CD14-positive monocyte (primary cell): ENCODE results near the gene MGAT4A. TPM values are rescaled to one million over a fixed set of nuclear protein-coding genes. Genes with fewer than 3 reads are reported as not detected.

ENCODE experiments used
- DNase-seq, 3 donors: peaks; one replicate each; pipeline ENCODE4 v3.0.0-alpha.2; 2011 to 2022
- H2AFZ ChIP-seq: 2 replicates; pipeline ENCODE4 v1.6.0; 2012; ENCODE audit warnings: mild to moderate bottlenecking, low read depth, low read length, inconsistent platforms; ENCODE audit not compliant: insufficient read depth, poor library complexity, severe bottlenecking
- H3K27ac ChIP-seq, 2 donors: 1 replicate in 1 of 2; 2 replicates in 1 of 2; pipeline ENCODE4 v1.5.1; 2012 to 2013; ENCODE audit warnings: low read length in 2 of 2, control low read depth in 1 of 2, inconsistent platforms in 1 of 2, low read depth in 1 of 2, mild to moderate bottlenecking in 1 of 2
- H3K27me3 ChIP-seq, 2 donors: one replicate each; pipeline versions ENCODE4 v1.6.0 to v1.6.1; 2011 to 2013; ENCODE audit warnings: low read length in 2 of 2; ENCODE audit not compliant: control insufficient read depth in 2 of 2, insufficient read depth in 2 of 2
- H3K36me3 ChIP-seq, 2 donors: replicated peaks in 1 of 2; 1 replicate in 1 of 2; 2 replicates in 1 of 2; pipeline versions ENCODE4 v1.5.1 to v1.6.1; 2012 to 2013; ENCODE audit warnings: low read length in 2 of 2, control low read depth in 1 of 2, inconsistent platforms in 1 of 2, mild to moderate bottlenecking in 1 of 2; ENCODE audit not compliant: insufficient read depth in 2 of 2, control insufficient read depth in 1 of 2
- H3K4me1 ChIP-seq, 2 donors: 1 replicate in 1 of 2; 2 replicates in 1 of 2; pipeline versions ENCODE4 v1.5.1 to v1.6.1; 2012 to 2013; ENCODE audit warnings: low read length in 2 of 2, control low read depth in 1 of 2, inconsistent platforms in 1 of 2, mild to moderate bottlenecking in 1 of 2, moderate library complexity in 1 of 2; ENCODE audit not compliant: insufficient read depth in 2 of 2, control insufficient read depth in 1 of 2
- H3K4me2 ChIP-seq: replicated peaks from 2 replicates; pipeline ENCODE3; 2012; ENCODE audit warnings: low read length, moderate library complexity, mild to moderate bottlenecking; ENCODE audit not compliant: poor library complexity, severe bottlenecking; ENCODE audit errors: extremely low read depth
- H3K4me3 ChIP-seq, 3 experiments: fragments of 200-600 bp in 1 of 3; sonication (generic) in 1 of 3; replicated peaks in 1 of 3; 1 replicate in 2 of 3; 2 replicates in 1 of 3; pipeline ENCODE4 v1.5.1; 2011 to 2013; ENCODE audit warnings: low read length in 3 of 3, mild to moderate bottlenecking in 3 of 3, control low read depth in 2 of 3, low read depth in 2 of 3, inconsistent platforms in 1 of 3, moderate library complexity in 1 of 3
- H3K79me2 ChIP-seq: 2 replicates; pipeline ENCODE4 v1.6.0; 2012; ENCODE audit warnings: mild to moderate bottlenecking, control low read depth, inconsistent platforms, low read length, moderate library complexity; ENCODE audit not compliant: insufficient read depth
- H3K9ac ChIP-seq: 2 replicates; pipeline ENCODE4 v1.6.0; 2017; ENCODE audit warnings: low read length, mild to moderate bottlenecking; ENCODE audit not compliant: insufficient read depth, poor library complexity, severe bottlenecking
- H3K9me3 ChIP-seq, 2 donors: replicated peaks in 1 of 2; 1 replicate in 1 of 2; 2 replicates in 1 of 2; pipeline versions ENCODE4 v1.5.1 to v1.6.1; 2012 to 2013; ENCODE audit warnings: low read length in 2 of 2, control low read depth in 1 of 2; ENCODE audit not compliant: control insufficient read depth in 1 of 2, insufficient read depth in 1 of 2
- H4K20me1 ChIP-seq: 2 replicates; pipeline ENCODE4 v1.6.0; 2012; ENCODE audit warnings: mild to moderate bottlenecking, low read length, control low read depth, moderate library complexity; ENCODE audit not compliant: insufficient read depth
- H3K27ac Mint-ChIP-seq, 7 donors: one replicate each; pipeline ENCODE4 v1.8.0; 2020; ENCODE audit warnings: mild to moderate bottlenecking in 7 of 7, mixed read lengths in 7 of 7, moderate library complexity in 6 of 7, inconsistent platforms in 2 of 7
- H3K27me3 Mint-ChIP-seq, 3 donors: one replicate each; pipeline ENCODE4 v1.8.0; 2021 to 2022; ENCODE audit warnings: low read depth in 3 of 3, mild to moderate bottlenecking in 3 of 3, mixed read lengths in 3 of 3, moderate library complexity in 3 of 3, inconsistent platforms in 1 of 3
- H3K36me3 Mint-ChIP-seq, 2 donors: one replicate each; pipeline ENCODE4 v1.8.0; 2020; ENCODE audit warnings: mixed read lengths in 2 of 2, inconsistent platforms in 1 of 2, mild to moderate bottlenecking in 1 of 2
- H3K4me1 Mint-ChIP-seq: one replicate; pipeline ENCODE4 v1.8.0; 2020; ENCODE audit warnings: mild to moderate bottlenecking, mixed read lengths
- H3K4me3 Mint-ChIP-seq, 2 donors: one replicate each; pipeline ENCODE4 v1.8.0; 2020; ENCODE audit warnings: mild to moderate bottlenecking in 2 of 2, mixed read lengths in 2 of 2, moderate library complexity in 1 of 2
- H3K9me3 Mint-ChIP-seq, 7 donors: one replicate each; pipeline ENCODE4 v1.8.0; 2020 to 2022; ENCODE audit warnings: mixed read lengths in 7 of 7, mild to moderate bottlenecking in 6 of 7, moderate library complexity in 6 of 7, inconsistent platforms in 2 of 7
- CTCF ChIP-seq: fragments of 200-600 bp; IDR thresholded peaks from one replicate; pipeline ENCODE4 v1.8.0; 2022; ENCODE audit warnings: antibody characterized with exemption, mild to moderate bottlenecking
- WGBS: methylation state at CpG from one replicate; pipeline ENCODE4 v1.1.5; 2013; ENCODE audit warnings: missing lambda C conversion rate; ENCODE audit not compliant: insufficient coverage; 5-methylcytosine and 5-hydroxymethylcytosine counted together
- intact Hi-C, 2 donors: fragments of 100-400 bp; cut with micrococcal nuclease; formaldehyde crosslinking; loops; one replicate each; pipeline versions ENCODE4 v1.15.0 to v1.15.1; 2023
- polyA plus RNA-seq, 3 donors: library from polyadenylated mRNA; depleted of rRNA in 1 of 3; unstranded in 2 of 3; stranded (reverse) in 1 of 3; fragments of 300-500 nt in 2 of 3; fragments of >200 nt in 1 of 3; fragmentation: Illumina TruSeq in 2 of 3; gene quantifications; 1 replicate in 2 of 3; 2 replicates in 1 of 3; pipeline ENCODE4 v1.2.3, GENCODE V29; 2012 to 2021

MGAT4A gene
- polyA plus RNA-seq, 3 donors, result 24.3 to 35.9 (median 35.1) TPM

DNA sequence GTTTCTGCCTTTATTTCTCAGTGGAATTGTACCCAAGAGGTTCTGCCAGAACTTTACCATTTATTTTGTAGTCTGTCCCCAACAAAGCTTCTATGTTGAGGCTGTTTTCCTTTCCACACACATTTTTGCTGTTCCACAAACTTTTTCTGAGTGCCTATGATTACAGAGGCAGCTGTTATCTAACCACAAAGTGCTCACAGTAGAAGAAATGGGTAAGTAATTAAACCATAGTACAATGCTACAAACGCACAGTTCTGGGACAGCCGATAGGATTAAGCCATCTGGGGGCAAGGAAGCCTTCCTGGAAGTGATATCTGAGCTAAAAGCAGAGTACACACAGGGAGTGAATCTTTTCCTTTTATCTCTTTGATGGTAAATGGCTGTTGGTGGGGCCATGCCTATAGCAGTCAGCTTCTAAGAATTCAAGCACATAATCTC is 3.9 kb upstream of the MGAT4A start:
- Histone ChIP-seq H4K20me1 (no peaks in the 10 kb centered on the region), H3K36me3 (no peaks in the 10 kb centered on the region), H3K9ac (no peak overlapping the region), H2AFZ (peak overlapping the region; percentile 30), H3K79me2 (peaks cover 24% of the 10 kb centered on the region), H3K27ac (peak overlapping the region in 1 of 2 donors; percentile 63), H3K9me3 (no peaks in the 10 kb centered on the region), H3K27me3 (no peaks in the 10 kb centered on the region), H3K4me1 (peaks cover 29 to 33% of the 10 kb centered on the region in 2 donors), H3K4me2 (peak overlapping the region; percentile 52), H3K4me3 (peak overlapping the region in 1 of 3 experiments; percentile 43)
- Mint-ChIP-seq H3K4me3 (peak overlapping the region in 1 of 2 donors; percentile 72), H3K27me3 (peaks cover 2 to 4% (median 3%) of the 10 kb centered on the region in 3 donors), H3K9me3 (peaks cover 0 to 6% (median 0%) of the 10 kb centered on the region in 7 donors), H3K27ac (peak overlapping the region in 3 of 7 donors; percentile 54 to 59 (median 54)), H3K4me1 (peaks cover 31% of the 10 kb centered on the region), H3K36me3 (peaks cover 7 to 20% of the 10 kb centered on the region in 2 donors)
- WGBS, result no CpG with 5 or more reads among the region's 2 CpGs
- no peak for TF ChIP-seq CTCF
- intact Hi-C loops, result loop anchor here (5.0 to 10.0 kb wide), 3 partner anchors 37 to 90 kb away; no protein-coding TSS in a partner anchor
- DNase-seq, result no peak

DNA sequence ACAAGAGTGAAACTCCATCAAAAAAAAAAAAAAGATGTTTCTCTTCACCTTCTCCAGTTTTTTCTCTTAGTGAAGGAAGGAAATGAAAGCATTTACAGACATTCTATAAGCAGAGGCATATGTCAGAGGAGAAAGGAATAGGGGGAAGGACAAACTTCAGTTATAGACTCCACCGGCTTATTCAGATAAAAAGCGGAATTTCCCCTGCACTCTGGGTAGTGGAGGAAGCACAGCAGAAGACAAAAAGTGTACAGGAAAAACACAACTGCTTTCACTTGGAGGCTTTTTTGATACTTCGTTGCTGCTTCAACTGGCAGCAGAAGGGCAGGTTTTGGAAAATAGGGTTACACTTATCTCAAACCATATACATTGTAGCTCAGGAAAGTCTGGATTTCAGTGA is 3.2 kb upstream of the MGAT4A start:
- Mint-ChIP-seq H3K27me3 (peaks cover 2 to 4% (median 3%) of the 10 kb centered on the region in 3 donors), H3K27ac (peak overlapping the region in 6 of 7 donors; percentile 6 to 86 (median 65)), H3K36me3 (peaks cover 7 to 20% of the 10 kb centered on the region in 2 donors), H3K4me3 (peak overlapping the region; percentile 55 to 72), H3K4me1 (peaks cover 38% of the 10 kb centered on the region), H3K9me3 (peaks cover 0 to 6% (median 0%) of the 10 kb centered on the region in 7 donors)
- no peaks in the 10 kb centered on the region for H3K36me3 ChIP-seq
- peaks cover 35 to 40% of the 10 kb centered on the region in 2 donors for H3K4me1 ChIP-seq
- H4K20me1 ChIP-seq, result no peaks in the 10 kb centered on the region
- H3K4me3 ChIP-seq, result peak overlapping the region in 2 of 3 experiments; percentile 10 to 43
- peak overlapping the region in 1 of 2 donors; percentile 63 for H3K27ac ChIP-seq
- intact Hi-C loops, result loop anchor here (5.0 to 10.0 kb wide), 2 partner anchors 88 to 91 kb away; no protein-coding TSS in a partner anchor
- TF ChIP-seq CTCF, result no peak
- 14% methylated on average over 1 of the region's 3 CpGs for WGBS
- peak in 2 of 3 donors; percentile 48 to 49 for DNase-seq
- H3K9ac ChIP-seq, result no peak overlapping the region
- H3K79me2 ChIP-seq, result peaks cover 31% of the 10 kb centered on the region
- H3K27me3 ChIP-seq, result no peaks in the 10 kb centered on the region
- H2AFZ ChIP-seq, result peak overlapping the region; percentile 30
- no peaks in the 10 kb centered on the region for H3K9me3 ChIP-seq
- H3K4me2 ChIP-seq, result peak overlapping the region; percentile 52
